ENCODE data around the gene IARS1.

DNA sequence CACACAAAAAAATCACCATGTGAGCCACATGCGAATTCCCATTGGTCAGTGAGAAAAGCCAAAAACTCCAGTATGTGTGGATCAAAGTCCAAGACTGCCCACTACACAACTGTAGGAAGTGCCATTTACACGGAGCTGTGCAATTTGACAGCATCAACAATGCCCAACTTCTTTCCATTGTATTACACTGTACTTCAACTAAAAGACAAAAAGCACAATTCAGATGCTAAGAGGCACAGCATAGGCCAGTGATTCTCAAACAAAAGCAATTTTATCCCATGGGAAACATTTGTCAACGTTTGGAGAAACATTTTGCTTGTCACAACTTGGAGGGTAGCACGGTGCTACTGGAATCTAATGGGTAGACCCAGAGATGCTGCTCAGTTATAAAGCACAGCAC, 39.8 kb downstream of the IARS1 start:
- TF ChIP-seq, protein P1, sequence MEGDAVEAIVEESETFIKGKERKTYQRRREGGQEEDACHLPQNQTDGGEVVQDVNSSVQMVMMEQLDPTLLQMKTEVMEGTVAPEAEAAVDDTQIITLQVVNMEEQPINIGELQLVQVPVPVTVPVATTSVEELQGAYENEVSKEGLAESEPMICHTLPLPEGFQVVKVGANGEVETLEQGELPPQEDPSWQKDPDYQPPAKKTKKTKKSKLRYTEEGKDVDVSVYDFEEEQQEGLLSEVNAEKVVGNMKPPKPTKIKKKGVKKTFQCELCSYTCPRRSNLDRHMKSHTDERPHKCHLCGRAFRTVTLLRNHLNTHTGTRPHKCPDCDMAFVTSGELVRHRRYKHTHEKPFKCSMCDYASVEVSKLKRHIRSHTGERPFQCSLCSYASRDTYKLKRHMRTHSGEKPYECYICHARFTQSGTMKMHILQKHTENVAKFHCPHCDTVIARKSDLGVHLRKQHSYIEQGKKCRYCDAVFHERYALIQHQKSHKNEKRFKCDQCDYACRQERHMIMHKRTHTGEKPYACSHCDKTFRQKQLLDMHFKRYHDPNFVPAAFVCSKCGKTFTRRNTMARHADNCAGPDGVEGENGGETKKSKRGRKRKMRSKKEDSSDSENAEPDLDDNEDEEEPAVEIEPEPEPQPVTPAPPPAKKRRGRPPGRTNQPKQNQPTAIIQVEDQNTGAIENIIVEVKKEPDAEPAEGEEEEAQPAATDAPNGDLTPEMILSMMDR (IDR thresholded peaks at IDR 0.05; ENCODE audit: insufficient read depth, low read length, poor library complexity, severe bottlenecking), result no peak
- TF ChIP-seq EZH2phosphoT487 (conservative IDR thresholded peaks at IDR 0.05; ENCODE audit: low read length), result no peak

All from SU-DHL-6 (cell line).